Panc1 (cell line): ENCODE measurements around the gene E2F2. TPM values are rescaled to one million over a fixed set of nuclear protein-coding genes. Genes with fewer than 3 reads are reported as not detected.
A peak's percentile ranks its signal among the peaks of the same experiment; 100 is the strongest.

Experiments
- ATAC-seq: fragments of 200-7000 bp; cut with Tn5 transposase; 2 replicates; pipeline ENCODE4 v1.9.1; 2020; ENCODE audit warnings: mild to moderate bottlenecking, moderate library complexity
- BruUV-seq: library from RNA; stranded (reverse); fragments of 400-500 nt; replicated peaks from 2 replicates; lab custom pipeline; 2021; lab: Mats Ljungman, UMichigan
- CTCF ChIA-PET: fragments of 300-600 bp; sonication (Branson Sonifier 250); formaldehyde crosslinking; loops from one replicate; lab custom pipeline; 2022; ENCODE audit warnings: antibody characterized with exemption; lab: Charles Lee
- POLR2A ChIA-PET: fragments of 300-600 bp; sonication (Branson Sonifier 250); formaldehyde crosslinking; loops from one replicate; lab custom pipeline; 2022; ENCODE audit warnings: antibody characterized with exemption; lab: Charles Lee
- DNase-seq: peaks from one replicate; pipeline ENCODE4 v3.0.0-alpha.2; 2010; ENCODE audit warnings: low read depth, low spot score
- H3K27ac ChIP-seq: 2 replicates; pipeline ENCODE4 v1.5.1; 2011; ENCODE audit warnings: mild to moderate bottlenecking, low read length, inconsistent platforms
- H3K27me3 ChIP-seq: fragments of 200-500 bp; sonication (Bioruptor generic); 2 replicates; pipeline ENCODE4 v1.6.0; 2014; ENCODE audit warnings: low read length, inconsistent platforms; ENCODE audit not compliant: control insufficient read depth, insufficient read depth
- H3K36me3 ChIP-seq: fragments of 200-500 bp; sonication (Bioruptor generic); 2 replicates; pipeline ENCODE4 v1.5.1; 2014; ENCODE audit warnings: inconsistent platforms, mild to moderate bottlenecking, low read length, moderate library complexity; ENCODE audit not compliant: control insufficient read depth, insufficient read depth
- H3K4me1 ChIP-seq: 2 replicates; pipeline ENCODE4 v1.5.1; 2011; ENCODE audit warnings: inconsistent platforms, mild to moderate bottlenecking, low read length, moderate library complexity; ENCODE audit not compliant: control insufficient read depth, insufficient read depth
- H3K4me3 ChIP-seq, 2 experiments: 2 replicates each; pipeline ENCODE4 v1.5.1; 2011 to 2012; ENCODE audit warnings: low read depth in 2 of 2, low read length in 2 of 2, mild to moderate bottlenecking in 2 of 2, inconsistent platforms in 1 of 2, moderate library complexity in 1 of 2
- H3K9me3 ChIP-seq: fragments of 200-500 bp; sonication (Bioruptor generic); 2 replicates; pipeline ENCODE4 v1.5.1; 2014; ENCODE audit warnings: low read depth, mild to moderate bottlenecking, inconsistent platforms, low read length, moderate library complexity; ENCODE audit not compliant: control insufficient read depth, insufficient read depth
- CTCF ChIP-seq: fragments of 450-650 bp; IDR thresholded peaks from 2 replicates; pipeline ENCODE4 v1.5.1; 2017; ENCODE audit warnings: mild to moderate bottlenecking
- POLR2AphosphoS5 ChIP-seq: IDR thresholded peaks from 2 replicates; pipeline ENCODE4 v1.6.1; 2012; ENCODE audit warnings: mild to moderate bottlenecking, low read depth, low read length, moderate library complexity
- REST ChIP-seq, 2 experiments: IDR thresholded peaks; 2 replicates each; pipeline ENCODE4 v1.6.1; 2011 to 2012; ENCODE audit warnings: low read depth in 2 of 2, control low read depth in 1 of 2, low read length in 1 of 2, mild to moderate bottlenecking in 1 of 2, moderate library complexity in 1 of 2; ENCODE audit not compliant: insufficient read depth in 1 of 2
- SIN3A ChIP-seq: IDR thresholded peaks from 2 replicates; pipeline ENCODE4 v1.6.1; 2012; ENCODE audit warnings: low read depth, mild to moderate bottlenecking, low read length, moderate library complexity, borderline replicate concordance; ENCODE audit not compliant: insufficient read depth
- TCF7L2 ChIP-seq: IDR thresholded peaks from 2 replicates; pipeline ENCODE4 v1.6.1; 2011; ENCODE audit warnings: mild to moderate bottlenecking, low read depth, low read length, inconsistent platforms
- in situ Hi-C: cut with HindIII; loops from 2 replicates; pipeline ENCODE4 v1.10.0; 2016; ENCODE audit warnings: low sequenced_read_pairs, low pct_unique_long_range_greater_than_20kb
- intact Hi-C: fragments of 100-400 bp; cut with micrococcal nuclease; formaldehyde crosslinking; loops from one replicate; pipeline ENCODE4 v1.10.0; 2022; ENCODE audit not compliant: unreplicated experiment
- total RNA-seq: library from RNA; stranded (reverse); gene quantifications from one replicate; pipeline ENCODE4 v1.2.1, GENCODE V29; 2021; ENCODE audit not compliant: unreplicated experiment

E2F2 gene
- total RNA-seq, 1 experiment from 2014 or later, result 9.5 TPM

GRCh38 chr1:23562137-23562876 is 31.3 kb upstream of the E2F2 start:
- ATAC-seq (peak; percentile 84), DNase-seq (no peak)
- no peaks in the 10 kb centered on the region for H3K9me3 ChIP-seq
- H3K4me1 ChIP-seq, result peaks cover 58% of the 10 kb centered on the region
- BruUV-seq, result no TSS peak
- peak overlapping the region; percentile 88 for H3K27ac ChIP-seq
- no peaks in the 10 kb centered on the region for H3K27me3 ChIP-seq
- in situ Hi-C loops (no loop called here), intact Hi-C loops (no loop called here)
- H3K4me3 ChIP-seq, result peak overlapping the region; percentile 25 to 34
- ChIA-PET CTCF (interaction anchor here (2.0 kb wide), 1 partner anchor 73 kb away, joined by 10 read pairs; no protein-coding TSS in a partner anchor), POLR2A (interaction anchor here (0.6 to 0.7 kb wide), 3 partner anchors 8 to 134 kb away, joined by 6 to 7 read pairs (median 6); no protein-coding TSS in a partner anchor)
- H3K36me3 ChIP-seq, result peaks cover 6% of the 10 kb centered on the region; the same call in 1 of the 2 replicates
- TF ChIP-seq POLR2AphosphoS5 (peak; percentile 68; the same call in 1 of the 2 replicates), REST (IDR thresholded peaks at IDR 0.05; ENCODE audit: insufficient read depth in 1 of 2, low read depth in 2 of 2, low read length in 1 of 2) (no peak), TCF7L2 (peak; percentile 27; the same call in 1 of the 2 replicates), SIN3A (0 out of 2 replicates have a peak, but pooled peaks have one; percentile 75)

- Histone ChIP-seq H3K27ac (peak overlapping the region; percentile 88), H3K4me3 (peak overlapping the region; percentile 25 to 34; a peak in 2 of 4 replicates), H3K9me3 (no peaks in the 10 kb centered on the region), H3K36me3 (peaks cover 6% of the 10 kb centered on the region; the same call in 1 of the 2 replicates), H3K4me1 (peaks cover 63% of the 10 kb centered on the region), H3K27me3 (no peaks in the 10 kb centered on the region)
- no TSS peak for BruUV-seq
- CTCF ChIA-PET, result interaction anchor here (2.0 kb wide), 1 partner anchor 74 kb away, joined by 10 read pairs; no protein-coding TSS in a partner anchor
- in situ Hi-C loops, result no loop called here
- TF ChIP-seq REST (IDR thresholded peaks at IDR 0.05; ENCODE audit: insufficient read depth in 1 of 2, low read depth in 2 of 2, low read length in 1 of 2) (no peak), POLR2AphosphoS5 (no peak), CTCF (no peak), SIN3A (no peak)
- DNase-seq, result no peak
- ATAC-seq, result no peak
- intact Hi-C loops, result no loop called here
- POLR2A ChIA-PET, result interaction anchor here (0.6 to 0.7 kb wide), 2 partner anchors 10 to 134 kb away, joined by 6 to 7 read pairs; no protein-coding TSS in a partner anchor
Measured at GRCh38 chr1:23561813-23562100, 30.7 kb upstream of the E2F2 start.
